Kidney (tissue), 14 donors: Measurements from ENCODE around the gene PPP1R14B. TPM values are rescaled to one million over a fixed set of nuclear protein-coding genes. Genes with fewer than 3 reads are reported as not detected.
A peak's percentile ranks its signal among the peaks of the same experiment; 100 is the strongest.

Experiments used
- DNase-seq, 5 donors: peaks; one replicate each; pipeline ENCODE4 v3.0.0-alpha.2; 2013 to 2020
- FAIRE-seq: peaks from 2 replicates; lab custom pipeline; 2012; peaks lifted over from hg19 to GRCh38; lab: Jason Lieb, UNC
- H3K27ac ChIP-seq, 2 donors: one replicate each; pipeline ENCODE4 v1.7.0; 2013; ENCODE audit warnings: low read depth in 2 of 2, low read length in 2 of 2, inconsistent platforms in 1 of 2
- H3K27me3 ChIP-seq: one replicate; pipeline ENCODE4 v1.7.1; 2013; ENCODE audit warnings: low read length, inconsistent platforms; ENCODE audit not compliant: control insufficient read depth, insufficient read depth
- H3K36me3 ChIP-seq, 3 donors: one replicate each; pipeline versions ENCODE4 v1.7.0 to v1.7.1; 2013; ENCODE audit warnings: low read length in 3 of 3, control low read depth in 1 of 3, inconsistent platforms in 1 of 3; ENCODE audit not compliant: insufficient read depth in 3 of 3, control insufficient read depth in 2 of 3
- H3K4me1 ChIP-seq, 3 donors: one replicate each; pipeline versions ENCODE4 v1.7.0 to v1.7.1; 2013; ENCODE audit warnings: low read length in 3 of 3, inconsistent platforms in 1 of 3, low read depth in 1 of 3; ENCODE audit not compliant: control insufficient read depth in 2 of 3, insufficient read depth in 2 of 3
- H3K4me3 ChIP-seq, 3 donors: one replicate each; pipeline versions ENCODE4 v1.7.0 to v1.8.1; 2013; ENCODE audit warnings: low read length in 3 of 3, control low read depth in 1 of 3, inconsistent platforms in 1 of 3
- H3K9ac ChIP-seq, 3 donors: one replicate each; pipeline versions ENCODE4 v1.7.0 to v1.7.1; 2013; ENCODE audit warnings: low read length in 3 of 3, control low read depth in 1 of 3, inconsistent platforms in 1 of 3
- H3K9me3 ChIP-seq, 3 donors: one replicate each; pipeline versions ENCODE4 v1.7.0 to v1.7.1; 2013; ENCODE audit warnings: low read length in 3 of 3, control low read depth in 1 of 3, inconsistent platforms in 1 of 3; ENCODE audit not compliant: control insufficient read depth in 2 of 3, insufficient read depth in 1 of 3
- CTCF ChIP-seq: IDR thresholded peaks from 3 replicates; pipeline ENCODE4 v1.5.1; 2012; ENCODE audit warnings: mild to moderate bottlenecking, moderate library complexity, borderline replicate concordance; ENCODE audit not compliant: insufficient read depth; ENCODE audit errors: extremely low read depth
- intact Hi-C: fragments of 100-400 bp; cut with DNase I; formaldehyde crosslinking; loops from one replicate; pipeline ENCODE4 v1.11.1; 2022
- polyA plus RNA-seq: library from polyadenylated mRNA; stranded (reverse); fragments of 350-450 nt; fragmentation: Illumina TruSeq; extraction: RNeasy Lipid Tissue Mini Kit (QIAGEN cat#74804); gene quantifications from one replicate; pipeline ENCODE4 v1.2.3, GENCODE V29; 2014; ENCODE audit warnings: low read depth, low replicate concordance; ENCODE audit not compliant: insufficient read depth
- total RNA-seq: library from RNA; stranded (reverse); fragmentation: NEBNext Ultra II Directional; extraction: Animal tissue kit (Norgen Biotek cat#: 25700); gene quantifications from one replicate; pipeline ENCODE4 v1.2.1, GENCODE V29; 2021
- donor health status: control.
- donor health status: control.
- donor health status: control.
- donor health status: control.
- donor health status: control.
- donor health status: DM: yes; HTN: yes; CAD: no.
- donor health status: Normal renal cell carcinoma (clear cell type).

The PPP1R14B gene
- total and polyA plus RNA-seq, 2 donors from 2014 or later = 86.5 to 145 TPM

GRCh38 chr11:64240435-64241240 lies 6.1 kb downstream of the PPP1R14B start, which contains the start of gene FKBP2:
FKBP2 (plus strand) TSS chr11:64241095; CDS start chr11:64242388, 1,293 bp downstream.
- DNase-seq (peak; percentile 98 to 100 (median 99)), FAIRE-seq (no peak)
- Histone ChIP-seq H3K36me3 (peaks cover 0 to 18% (median 12%) of the 10 kb centered on the region in 3 donors), H3K9me3 (no peaks in the 10 kb centered on the region), H3K4me1 (peaks cover 0 to 37% (median 26%) of the 10 kb centered on the region in 3 donors), H3K27ac (peak within 1 kb of the TSS; percentile 100), H3K4me3 (peak within 1 kb of the TSS; percentile 53 to 91 (median 79)), H3K27me3 (no peaks in the 10 kb centered on the region), H3K9ac (peak within 1 kb of the TSS; percentile 60 to 100 (median 97))
- TF ChIP-seq CTCF = no peak
- intact Hi-C loops = no loop called here

- H3K27me3 ChIP-seq = no peaks in the 10 kb centered on the region
- TF ChIP-seq CTCF = no peak
- peaks cover 0 to 18% (median 12%) of the 10 kb centered on the region in 3 donors for H3K36me3 ChIP-seq
- H3K4me3 ChIP-seq = peak overlapping the region in 2 of 3 donors; percentile 79 to 91
- peak overlapping the region in 2 of 3 donors; percentile 97 to 100 for H3K9ac ChIP-seq
- peaks cover 0 to 33% (median 29%) of the 10 kb centered on the region in 3 donors for H3K4me1 ChIP-seq
- H3K27ac ChIP-seq = peak overlapping the region; percentile 100
- FAIRE-seq (no peak), DNase-seq (no peak)
- intact Hi-C loops = no loop called here
- no peaks in the 10 kb centered on the region for H3K9me3 ChIP-seq
These were observed 6.9 kb downstream of the PPP1R14B start for GRCh38 chr11:64239662-64240434.

GRCh38 chr11:64238999-64239398 lies 7.7 kb downstream of the PPP1R14B start:
- intact Hi-C loops = no loop called here
- FAIRE-seq = no peak
- TF ChIP-seq CTCF = no peak

More at GRCh38 chr11:64238999-64239398, 7.7 kb downstream of the PPP1R14B start:
- no peak overlapping the region for H3K27ac ChIP-seq
- DNase-seq = no peak
- H3K4me1 ChIP-seq = peaks cover 0 to 33% (median 29%) of the 10 kb centered on the region in 3 donors
- no peaks in the 10 kb centered on the region for H3K9me3 ChIP-seq
- no peak overlapping the region for H3K4me3 ChIP-seq
- peaks cover 0 to 16% (median 12%) of the 10 kb centered on the region in 3 donors for H3K36me3 ChIP-seq
- no peak overlapping the region for H3K9ac ChIP-seq
- no peaks in the 10 kb centered on the region for H3K27me3 ChIP-seq
